IgD-negative memory B cell (primary cell): ENCODE data around the gene SLC22A12. TPM values are rescaled to one million over a fixed set of nuclear protein-coding genes. Genes with fewer than 3 reads are reported as not detected.
"Not testable (repeated sequence)": the region's sequence is repeated elsewhere in the genome, so short reads cannot be mapped to it uniquely, and the experiment has no call there.

Experiments
- H3K27ac Mint-ChIP-seq, 3 donors: one replicate each; pipeline ENCODE4 v1.8.0; 2020 to 2022; ENCODE audit warnings: mild to moderate bottlenecking in 3 of 3, mixed read lengths in 3 of 3, moderate library complexity in 1 of 3
- H3K27me3 Mint-ChIP-seq: one replicate; pipeline ENCODE4 v1.8.0; 2021; ENCODE audit warnings: mixed read lengths
- H3K36me3 Mint-ChIP-seq: one replicate; pipeline ENCODE4 v1.8.0; 2020; ENCODE audit warnings: mild to moderate bottlenecking, mixed read lengths
- H3K4me1 Mint-ChIP-seq, 3 donors: one replicate each; pipeline ENCODE4 v1.8.0; 2020 to 2022; ENCODE audit warnings: mixed read lengths in 3 of 3, mild to moderate bottlenecking in 1 of 3
- H3K4me3 Mint-ChIP-seq, 4 donors: one replicate each; pipeline ENCODE4 v1.8.0; 2020 to 2022; ENCODE audit warnings: mild to moderate bottlenecking in 4 of 4, mixed read lengths in 4 of 4, moderate library complexity in 3 of 4
- H3K9me3 Mint-ChIP-seq, 3 donors: one replicate each; pipeline ENCODE4 v1.8.0; 2020 to 2021; ENCODE audit warnings: mixed read lengths in 3 of 3, mild to moderate bottlenecking in 1 of 3
- polyA plus RNA-seq: library from polyadenylated mRNA; unstranded; fragments of 300-500 nt; fragmentation: Illumina TruSeq; gene quantifications from one replicate; pipeline ENCODE4 v1.2.3, GENCODE V29; 2021

The SLC22A12 gene
- polyA plus RNA-seq, 1 donor from 2014 or later: not detected

DNA sequence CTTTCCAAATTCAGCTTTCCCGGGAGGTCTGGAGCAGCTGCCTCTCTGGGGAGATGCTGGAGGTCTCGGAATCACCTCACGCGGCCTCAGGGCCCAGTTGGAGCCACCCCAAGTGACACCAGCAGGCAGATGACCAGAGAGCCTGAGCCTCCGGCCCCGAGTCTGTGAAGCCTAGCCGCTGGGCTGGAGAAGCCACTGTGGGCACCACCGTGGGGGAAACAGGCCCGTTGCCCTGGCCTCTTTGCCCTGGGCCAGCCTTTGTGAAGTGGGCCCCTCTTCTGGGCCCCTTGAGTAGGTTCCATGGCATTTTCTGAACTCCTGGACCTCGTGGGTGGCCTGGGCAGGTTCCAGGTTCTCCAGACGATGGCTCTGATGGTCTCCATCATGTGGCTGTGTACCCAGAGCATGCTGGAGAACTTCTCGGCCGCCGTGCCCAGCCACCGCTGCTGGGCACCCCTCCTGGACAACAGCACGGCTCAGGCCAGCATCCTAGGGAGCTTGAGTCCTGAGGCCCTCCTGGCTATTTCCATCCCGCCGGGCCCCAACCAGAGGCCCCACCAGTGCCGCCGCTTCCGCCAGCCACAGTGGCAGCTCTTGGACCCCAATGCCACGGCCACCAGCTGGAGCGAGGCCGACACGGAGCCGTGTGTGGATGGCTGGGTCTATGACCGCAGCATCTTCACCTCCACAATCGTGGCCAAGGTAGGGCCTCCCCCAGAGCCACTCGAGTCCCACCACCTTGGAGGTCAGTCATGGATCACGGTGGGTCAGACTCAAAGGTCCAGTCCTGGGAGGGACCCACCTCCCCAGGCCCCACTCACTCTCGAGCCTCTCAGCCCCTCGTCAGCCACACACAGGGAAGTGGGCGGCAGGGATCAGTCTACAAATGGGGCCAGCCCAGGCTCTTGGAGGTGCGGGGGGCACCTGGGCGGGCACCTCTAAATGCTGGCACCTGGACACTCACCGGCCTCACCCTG, 525 bp downstream of the SLC22A12 start:
- peaks cover 17% of the 10 kb centered on the region for H3K27me3 Mint-ChIP-seq
- H3K27ac Mint-ChIP-seq: no peak overlapping the region
- peaks cover 0 to 2% (median 0%) of the 10 kb centered on the region in 3 donors for H3K4me1 Mint-ChIP-seq
- H3K4me3 Mint-ChIP-seq: no peak overlapping the region
- H3K9me3 Mint-ChIP-seq: peaks cover 13 to 16% (median 15%) of the 10 kb centered on the region in 3 donors
- H3K36me3 Mint-ChIP-seq: no peaks in the 10 kb centered on the region

- H3K4me1 Mint-ChIP-seq: no peaks in the 10 kb centered on the region
- H3K9me3 Mint-ChIP-seq: peaks cover 13 to 16% (median 15%) of the 10 kb centered on the region in 3 donors
- no peak overlapping the region for H3K4me3 Mint-ChIP-seq
- H3K27me3 Mint-ChIP-seq: peaks cover 16% of the 10 kb centered on the region
- no peaks in the 10 kb centered on the region for H3K36me3 Mint-ChIP-seq
- H3K27ac Mint-ChIP-seq: no peak overlapping the region
These were observed 1.2 kb downstream of the SLC22A12 start for GRCh38 chr11:64592234-64592615.

GRCh38 chr11:64592656-64593055, 1.6 kb downstream of the SLC22A12 start:
- Mint-ChIP-seq H3K27ac (no peak overlapping the region), H3K9me3 (peaks cover 13 to 15% (median 14%) of the 10 kb centered on the region in 3 donors), H3K4me1 (no peaks in the 10 kb centered on the region), H3K36me3 (no peaks in the 10 kb centered on the region), H3K27me3 (peaks cover 16% of the 10 kb centered on the region), H3K4me3 (no peak overlapping the region)

DNA sequence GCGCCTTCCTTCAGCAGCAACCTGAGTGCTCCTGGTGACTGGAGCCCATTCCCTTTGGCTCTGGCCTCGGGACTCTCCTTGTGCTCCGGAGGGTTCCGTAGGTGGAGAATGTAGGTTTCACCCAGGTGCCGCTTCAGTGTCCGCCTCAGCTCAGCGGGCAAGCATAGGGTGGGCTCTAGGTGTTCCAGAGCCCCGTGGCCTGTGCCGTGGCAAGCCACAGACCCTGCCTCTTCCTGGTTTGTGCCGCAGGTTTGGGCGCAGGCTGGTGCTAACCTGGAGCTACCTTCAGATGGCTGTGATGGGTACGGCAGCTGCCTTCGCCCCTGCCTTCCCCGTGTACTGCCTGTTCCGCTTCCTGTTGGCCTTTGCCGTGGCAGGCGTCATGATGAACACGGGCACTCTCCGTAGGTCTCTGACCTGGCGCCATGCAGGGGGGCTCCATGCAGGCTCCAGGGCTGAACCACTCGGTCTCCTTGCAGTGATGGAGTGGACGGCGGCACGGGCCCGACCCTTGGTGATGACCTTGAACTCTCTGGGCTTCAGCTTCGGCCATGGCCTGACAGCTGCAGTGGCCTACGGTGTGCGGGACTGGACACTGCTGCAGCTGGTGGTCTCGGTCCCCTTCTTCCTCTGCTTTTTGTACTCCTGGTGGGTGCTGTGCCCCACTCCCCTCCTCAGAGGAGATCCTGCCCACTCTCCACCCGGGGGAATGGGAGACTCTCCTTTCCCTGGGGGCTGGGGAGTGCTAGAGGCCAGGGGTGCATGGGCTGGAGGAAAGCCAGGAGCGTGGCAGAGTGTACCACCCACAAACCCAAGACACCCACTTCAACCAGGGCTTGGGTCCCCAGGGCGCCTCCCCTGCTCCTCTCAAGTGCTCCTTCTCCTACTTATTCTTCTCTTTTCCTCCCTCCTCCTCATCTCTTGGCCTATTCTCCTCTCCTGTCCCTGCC, 2.4 kb downstream of the SLC22A12 start:
- Mint-ChIP-seq H3K4me3 (no peak overlapping the region), H3K36me3 (no peaks in the 10 kb centered on the region), H3K27me3 (peaks cover 8% of the 10 kb centered on the region), H3K27ac (no peak overlapping the region), H3K4me1 (no peaks in the 10 kb centered on the region), H3K9me3 (peaks cover 6 to 8% (median 8%) of the 10 kb centered on the region in 3 donors)

GRCh38 chr11:64594159-64594939, 3.3 kb downstream of the SLC22A12 start:
- Mint-ChIP-seq H3K36me3 (no peaks in the 10 kb centered on the region), H3K4me3 (no peak overlapping the region), H3K9me3 (peaks cover 2% of the 10 kb centered on the region in 3 donors), H3K27me3 (peaks cover 3% of the 10 kb centered on the region), H3K4me1 (no peaks in the 10 kb centered on the region), H3K27ac (no peak overlapping the region)

DNA sequence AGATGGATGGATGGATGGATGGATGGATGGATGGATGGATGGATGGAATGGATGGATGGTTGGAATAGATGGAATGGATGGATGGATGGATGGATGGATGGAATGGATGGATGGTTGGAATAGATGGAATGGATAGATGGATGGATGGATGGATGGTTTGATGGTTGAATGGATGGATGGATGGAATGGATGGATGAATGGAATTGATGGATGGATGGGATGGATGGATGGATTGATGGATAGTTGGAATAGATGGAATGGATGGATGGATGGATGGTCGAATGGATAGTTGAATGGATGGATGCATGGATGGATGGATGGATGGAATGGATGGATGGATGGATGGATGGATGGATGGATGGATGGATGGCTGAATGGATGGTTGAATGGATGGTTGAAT, 4.9 kb downstream of the SLC22A12 start:
- not testable (repeated sequence) for H3K36me3 Mint-ChIP-seq, H3K4me1 Mint-ChIP-seq, H3K27ac Mint-ChIP-seq, H3K9me3 Mint-ChIP-seq, H3K27me3 Mint-ChIP-seq, H3K4me3 Mint-ChIP-seq

DNA sequence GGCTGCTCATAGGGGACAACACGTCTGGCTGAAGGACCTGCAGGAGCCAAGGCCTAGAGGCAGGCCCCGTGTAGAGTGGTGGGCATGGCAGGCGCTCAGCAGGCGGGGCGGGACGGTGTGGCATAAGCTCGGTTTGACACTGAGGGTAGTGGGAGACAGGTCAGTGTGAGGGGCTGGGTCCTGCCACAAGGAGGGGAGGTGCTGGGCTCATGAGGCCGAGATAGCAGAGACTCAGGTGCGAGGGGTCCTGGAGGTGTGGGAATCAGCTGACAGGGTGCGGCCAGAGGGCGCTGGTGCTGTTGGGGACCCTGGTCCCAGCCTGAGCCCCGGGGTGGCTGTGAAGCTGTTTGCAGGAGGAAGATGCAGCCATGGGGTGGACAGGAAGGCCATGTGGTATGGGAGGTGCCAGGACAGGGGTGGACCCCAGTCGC, 6.7 kb downstream of the SLC22A12 start:
- H3K4me3 Mint-ChIP-seq: no peak overlapping the region
- H3K27ac Mint-ChIP-seq: no peak overlapping the region
- no peaks in the 10 kb centered on the region for H3K27me3 Mint-ChIP-seq
- no peaks in the 10 kb centered on the region for H3K4me1 Mint-ChIP-seq
- H3K36me3 Mint-ChIP-seq: no peaks in the 10 kb centered on the region
- no peaks in the 10 kb centered on the region for H3K9me3 Mint-ChIP-seq

DNA sequence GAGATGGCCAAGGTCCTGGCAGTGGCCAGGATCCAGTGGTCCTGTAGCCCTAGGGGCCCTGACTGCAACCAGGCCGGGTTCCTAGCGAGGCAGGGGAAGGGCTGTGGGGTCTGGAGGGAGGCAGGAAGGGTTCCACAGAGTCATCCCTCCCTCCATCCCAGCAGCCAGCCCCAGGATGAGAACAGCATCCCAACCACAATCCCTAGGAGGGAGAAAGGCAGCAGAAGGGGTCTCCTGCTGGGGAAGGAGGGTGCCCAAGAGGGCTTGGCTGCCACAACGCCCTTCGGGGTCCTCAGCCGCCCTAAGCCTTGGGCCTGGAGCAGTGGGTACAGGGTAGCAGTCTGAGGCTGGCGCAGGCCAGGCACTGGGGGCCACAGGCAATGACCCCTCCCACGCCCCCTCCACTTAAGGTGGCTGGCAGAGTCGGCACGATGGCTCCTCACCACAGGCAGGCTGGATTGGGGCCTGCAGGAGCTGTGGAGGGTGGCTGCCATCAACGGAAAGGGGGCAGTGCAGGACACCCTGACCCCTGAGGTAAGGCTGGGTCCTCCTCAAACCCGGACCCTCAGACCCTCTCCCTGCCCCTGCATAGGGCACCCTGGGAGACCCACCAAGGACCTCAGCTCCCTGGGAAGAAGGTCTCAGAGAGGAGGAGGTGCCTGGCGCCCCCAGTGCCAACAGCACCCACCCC, 7.2 kb downstream of the SLC22A12 start:
- Mint-ChIP-seq H3K27me3 (no peaks in the 10 kb centered on the region), H3K9me3 (no peaks in the 10 kb centered on the region), H3K4me3 (no peak overlapping the region), H3K27ac (no peak overlapping the region), H3K36me3 (no peaks in the 10 kb centered on the region), H3K4me1 (no peaks in the 10 kb centered on the region)

GRCh38 chr11:64598797-64599697, 8.0 kb downstream of the SLC22A12 start:
- no peaks in the 10 kb centered on the region for H3K9me3 Mint-ChIP-seq
- H3K27me3 Mint-ChIP-seq: no peaks in the 10 kb centered on the region
- H3K4me1 Mint-ChIP-seq: no peaks in the 10 kb centered on the region
- H3K27ac Mint-ChIP-seq: no peak overlapping the region
- peak overlapping the region in 1 of 4 donors; percentile 21 for H3K4me3 Mint-ChIP-seq
- H3K36me3 Mint-ChIP-seq: no peaks in the 10 kb centered on the region

DNA sequence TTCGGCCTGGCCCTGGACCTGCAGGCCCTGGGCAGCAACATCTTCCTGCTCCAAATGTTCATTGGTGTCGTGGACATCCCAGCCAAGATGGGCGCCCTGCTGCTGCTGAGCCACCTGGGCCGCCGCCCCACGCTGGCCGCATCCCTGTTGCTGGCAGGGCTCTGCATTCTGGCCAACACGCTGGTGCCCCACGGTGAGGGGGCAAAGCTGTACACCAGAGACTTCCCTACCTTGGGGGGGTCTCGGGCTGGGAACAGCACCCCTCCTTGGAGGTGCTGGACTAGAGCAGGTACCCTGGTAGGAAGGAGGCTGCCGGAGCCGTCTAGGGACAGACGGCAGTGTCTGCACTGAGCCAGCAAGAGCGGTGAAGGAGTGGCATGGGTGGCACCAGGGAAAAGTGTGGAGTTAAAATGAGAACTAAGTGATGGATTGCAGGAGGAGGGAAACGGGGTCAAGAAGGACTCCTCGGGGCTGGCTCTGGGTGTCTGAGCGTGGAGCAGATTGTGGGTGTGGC, 8.7 kb downstream of the SLC22A12 start:
- H3K27me3 Mint-ChIP-seq: peaks cover 3% of the 10 kb centered on the region
- no peak overlapping the region for H3K27ac Mint-ChIP-seq
- H3K4me1 Mint-ChIP-seq: no peaks in the 10 kb centered on the region
- H3K36me3 Mint-ChIP-seq: no peaks in the 10 kb centered on the region
- H3K4me3 Mint-ChIP-seq: no peak overlapping the region
- H3K9me3 Mint-ChIP-seq: no peaks in the 10 kb centered on the region

DNA sequence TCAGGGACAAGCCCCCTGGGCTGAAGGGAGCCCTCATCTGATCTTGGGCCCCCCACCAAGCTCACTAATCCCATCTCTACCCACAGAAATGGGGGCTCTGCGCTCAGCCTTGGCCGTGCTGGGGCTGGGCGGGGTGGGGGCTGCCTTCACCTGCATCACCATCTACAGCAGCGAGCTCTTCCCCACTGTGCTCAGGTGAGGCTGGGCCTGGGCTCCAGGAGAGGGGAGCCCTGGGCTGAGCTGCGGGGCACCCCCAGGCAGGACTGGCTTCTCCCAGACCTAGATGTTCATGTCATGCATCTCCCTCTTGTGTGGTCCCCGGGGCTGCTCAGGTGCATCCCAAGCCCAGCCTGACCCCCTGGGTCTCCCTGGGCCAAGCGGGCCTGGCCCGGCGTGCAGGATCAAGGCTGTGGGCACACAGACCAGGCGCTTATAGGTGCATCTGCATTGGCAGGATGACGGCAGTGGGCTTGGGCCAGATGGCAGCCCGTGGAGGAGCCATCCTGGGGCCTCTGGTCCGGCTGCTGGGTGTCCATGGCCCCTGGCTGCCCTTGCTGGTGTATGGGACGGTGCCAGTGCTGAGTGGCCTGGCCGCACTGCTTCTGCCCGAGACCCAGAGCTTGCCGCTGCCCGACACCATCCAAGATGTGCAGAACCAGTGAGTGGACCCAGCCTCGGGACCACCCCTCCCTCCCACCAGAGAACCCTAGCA, 9.4 kb downstream of the SLC22A12 start:
- Mint-ChIP-seq H3K36me3 (no peaks in the 10 kb centered on the region), H3K9me3 (no peaks in the 10 kb centered on the region), H3K4me3 (no peak overlapping the region), H3K27ac (no peak overlapping the region), H3K27me3 (peaks cover 3% of the 10 kb centered on the region), H3K4me1 (no peaks in the 10 kb centered on the region)

DNA sequence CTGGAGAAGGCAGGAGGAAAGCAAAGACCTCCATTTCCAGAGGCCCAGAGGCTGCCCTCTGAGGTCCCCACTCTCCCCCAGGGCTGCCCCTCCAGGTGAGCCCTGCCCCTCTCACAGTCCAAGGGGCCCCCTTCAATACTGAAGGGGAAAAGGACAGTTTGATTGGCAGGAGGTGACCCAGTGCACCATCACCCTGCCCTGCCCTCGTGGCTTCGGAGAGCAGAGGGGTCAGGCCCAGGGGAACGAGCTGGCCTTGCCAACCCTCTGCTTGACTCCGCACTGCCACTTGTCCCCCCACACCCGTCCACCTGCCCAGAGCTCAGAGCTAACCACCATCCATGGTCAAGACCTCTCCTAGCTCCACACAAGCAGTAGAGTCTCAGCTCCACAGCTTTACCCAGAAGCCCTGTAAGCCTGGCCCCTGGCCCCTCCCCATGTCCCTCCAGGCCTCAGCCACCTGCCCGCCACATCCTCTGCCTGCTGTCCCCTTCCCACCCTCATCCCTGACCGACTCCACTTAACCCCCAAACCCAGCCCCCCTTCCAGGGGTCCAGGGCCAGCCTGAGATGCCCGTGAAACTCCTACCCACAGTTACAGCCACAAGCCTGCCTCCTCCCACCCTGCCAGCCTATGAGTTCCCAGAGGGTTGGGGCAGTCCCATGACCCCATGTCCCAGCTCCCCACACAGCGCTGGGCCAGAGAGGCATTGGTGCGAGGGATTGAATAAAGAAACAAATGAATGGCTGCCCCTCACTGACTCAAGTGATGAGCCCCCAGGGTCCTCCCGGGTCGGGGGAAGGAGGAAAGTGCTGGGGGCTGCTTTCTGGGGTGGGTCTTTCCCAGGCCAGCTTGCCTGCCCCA, 10.8 kb downstream of the SLC22A12 start:
- Mint-ChIP-seq H3K27ac (no peak overlapping the region), H3K4me3 (no peak overlapping the region), H3K27me3 (peaks cover 3% of the 10 kb centered on the region), H3K9me3 (no peaks in the 10 kb centered on the region), H3K4me1 (no peaks in the 10 kb centered on the region), H3K36me3 (no peaks in the 10 kb centered on the region)
